GM21717 (cell line): ENCODE results near the gene TTC34.

Experiments used
- ATAC-seq: cut with Tn5 transposase; IDR thresholded peaks from one replicate; pipeline ENCODE4 v1.9.1; 2021; ENCODE audit warnings: mild to moderate bottlenecking, moderate library complexity; ENCODE audit not compliant: unreplicated experiment

Gene TTC34

GRCh38 chr1:2814511-2815075 is 13.1 kb upstream of the TTC34 start:
- ATAC-seq: no peak

GRCh38 chr1:2812939-2813653 is 11.6 kb upstream of the TTC34 start:
- ATAC-seq: no peak

DNA sequence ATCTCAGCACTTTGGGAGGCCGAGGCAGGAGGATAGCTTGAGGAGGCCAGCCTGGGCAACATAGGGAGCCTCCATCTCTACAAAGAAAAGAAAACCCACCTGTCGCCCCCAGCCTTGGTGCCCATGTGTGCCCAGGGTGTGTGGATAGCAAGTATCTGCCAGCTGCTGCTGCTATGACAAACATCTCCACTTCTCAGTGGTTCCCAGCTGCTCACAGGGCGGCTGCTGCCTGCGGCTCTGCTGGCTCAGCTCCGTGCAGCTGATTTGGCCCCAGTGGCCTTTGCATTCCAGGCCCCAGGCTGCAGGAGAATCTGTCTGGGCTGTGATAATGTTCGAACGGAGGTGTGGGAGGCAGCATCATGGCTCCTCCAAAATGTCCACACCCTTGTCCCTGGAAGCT is 10.6 kb upstream of the TTC34 start:
- no peak for ATAC-seq

GRCh38 chr1:2811533-2811918 is 10.0 kb upstream of the TTC34 start:
- ATAC-seq: no peak

DNA sequence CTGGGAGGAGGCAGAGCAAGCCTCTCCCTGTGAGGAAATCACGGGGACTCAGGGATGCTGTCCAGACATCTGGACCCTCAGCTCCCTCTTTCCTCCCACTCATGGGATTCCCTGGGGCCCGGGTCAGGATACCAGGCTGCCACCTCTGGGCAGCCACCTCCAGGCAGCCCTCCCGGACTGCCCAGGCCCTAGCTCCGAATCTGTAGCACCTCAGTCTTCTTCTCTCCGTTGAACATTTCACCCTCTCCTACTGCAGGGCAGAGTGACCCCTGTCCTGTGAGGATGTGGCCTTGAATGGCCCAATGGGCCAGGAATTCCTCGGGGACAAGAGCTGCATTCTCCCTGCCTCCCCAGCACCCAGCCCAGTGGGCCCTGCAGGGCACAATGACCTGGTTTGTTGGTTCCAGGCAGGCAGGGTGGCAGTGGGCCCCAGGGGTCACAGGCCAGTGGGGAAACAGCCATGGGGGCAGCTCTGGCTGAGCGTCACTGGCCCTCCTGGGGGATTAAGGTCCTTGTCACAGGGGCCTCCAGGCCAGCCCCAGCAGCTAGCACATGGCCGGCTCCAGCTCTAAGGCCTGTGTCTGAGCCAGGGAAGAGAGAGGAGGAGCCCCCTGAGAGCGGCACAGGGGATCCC is 9.5 kb upstream of the TTC34 start:
- ATAC-seq: no peak

DNA sequence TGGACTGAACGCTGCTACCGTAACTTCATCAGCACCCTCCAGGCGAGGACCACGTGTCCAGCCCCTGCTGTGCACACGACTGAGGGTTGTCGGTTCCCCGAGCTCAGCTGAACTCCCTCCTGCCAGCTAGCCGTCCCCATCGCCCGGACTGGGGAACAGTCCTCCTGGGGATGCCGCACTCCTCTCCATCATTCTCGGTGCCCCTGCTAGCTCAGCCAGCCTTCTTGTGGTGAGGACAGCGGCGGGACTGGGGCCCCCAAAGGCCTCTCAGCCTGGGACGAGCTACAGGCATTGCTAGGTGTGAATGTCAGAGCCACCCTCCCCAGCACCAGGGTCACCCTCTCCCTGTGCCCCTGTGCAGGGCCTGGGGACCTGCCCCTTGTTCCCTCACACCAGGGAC is 8.8 kb upstream of the TTC34 start:
- ATAC-seq: no peak

GRCh38 chr1:2809656-2810055 is 8.2 kb upstream of the TTC34 start:
- ATAC-seq: no peak

DNA sequence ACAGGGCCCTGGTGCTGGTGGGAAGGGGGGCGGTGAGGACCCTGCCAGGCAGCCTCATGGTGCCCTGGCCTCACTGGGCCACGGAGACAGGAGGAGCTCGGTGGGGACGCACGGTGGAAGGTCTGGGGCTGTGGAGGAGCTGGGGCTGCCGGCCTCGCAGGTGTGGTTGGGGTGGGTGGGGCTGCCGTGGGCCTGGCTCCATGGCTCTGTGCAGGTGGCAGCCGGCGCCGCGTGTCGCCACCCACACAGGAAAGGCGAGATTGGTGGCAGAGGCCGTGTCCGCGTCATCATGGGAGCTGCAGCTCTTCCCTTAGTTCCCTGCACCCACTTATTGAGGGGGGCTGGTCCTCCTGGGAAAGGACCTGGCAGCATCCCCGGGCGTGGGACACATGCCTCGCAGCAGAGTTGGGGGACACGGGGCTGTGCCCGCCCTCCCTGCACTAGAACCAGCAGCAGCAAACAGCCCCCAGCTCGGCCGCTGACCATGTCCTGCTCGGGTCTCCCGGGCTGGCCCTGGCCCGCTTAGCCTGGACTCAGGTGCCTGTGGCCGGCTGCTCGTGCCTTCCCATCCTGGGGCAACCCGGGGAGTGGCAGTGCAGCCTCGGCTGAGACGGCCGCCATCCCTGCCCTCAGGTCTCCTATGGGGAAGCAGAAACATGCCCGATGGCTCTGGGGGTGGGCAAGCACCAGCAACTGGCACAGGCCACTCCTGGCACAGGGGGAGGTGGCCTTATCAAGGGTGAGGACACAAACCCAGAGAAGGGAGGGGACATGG is 7.5 kb upstream of the TTC34 start:
- no peak for ATAC-seq

- ATAC-seq: no peak
Observed at GRCh38 chr1:2808386-2808705, 6.9 kb upstream of the TTC34 start.

DNA sequence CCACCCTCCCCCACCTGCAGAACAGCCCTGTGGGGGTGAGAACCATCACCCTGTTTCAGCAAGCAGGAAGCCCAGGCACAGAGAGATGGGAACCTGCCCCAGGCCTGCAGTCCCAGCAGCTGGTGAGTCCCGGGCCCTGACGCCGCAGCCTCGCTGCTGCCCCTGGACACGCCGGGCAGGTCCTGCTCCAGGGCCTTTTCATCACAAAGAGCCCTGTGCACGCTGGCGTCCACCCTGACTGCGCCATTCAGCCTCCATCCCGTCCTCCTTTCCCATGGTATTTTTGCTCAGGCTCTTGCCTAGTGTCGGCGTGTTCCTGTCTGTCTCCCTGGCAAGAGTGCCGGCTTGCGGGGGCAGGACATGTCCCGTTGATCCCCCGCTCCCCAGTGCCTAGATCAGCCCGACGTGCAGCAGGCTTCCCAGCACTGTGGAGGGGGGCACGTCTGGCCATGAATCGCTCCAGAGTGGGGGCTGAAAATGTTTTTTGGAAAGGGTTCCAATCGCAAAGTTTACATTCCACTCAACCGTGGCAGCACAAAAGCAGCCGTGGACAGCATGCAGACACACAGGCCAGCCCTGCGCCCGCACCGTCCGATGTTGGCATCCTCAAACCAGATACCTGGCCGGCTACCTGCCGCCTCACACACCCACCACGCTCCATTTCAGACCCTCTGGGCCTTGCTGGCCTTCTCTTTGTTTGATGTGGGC is 6.3 kb upstream of the TTC34 start:
- ATAC-seq: no peak

DNA sequence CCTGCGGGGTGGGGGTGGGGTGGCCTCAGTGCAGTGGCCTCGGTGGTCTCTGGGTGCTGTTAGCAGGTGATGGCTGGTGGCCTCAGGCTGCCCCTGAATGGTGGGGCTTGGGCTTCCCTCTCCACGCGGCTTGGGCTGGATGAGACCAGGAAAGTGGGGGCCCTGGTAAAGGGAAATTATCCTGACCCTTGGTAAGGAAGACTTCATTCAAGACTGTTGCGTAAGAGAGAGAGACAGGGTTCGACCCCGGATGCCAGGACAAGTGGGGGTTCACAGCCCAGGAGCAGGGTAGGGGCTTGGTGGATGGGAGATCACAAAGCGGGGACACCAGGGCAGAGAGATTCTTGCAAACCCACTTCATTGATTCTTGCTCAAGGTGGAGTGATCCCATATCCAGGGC is 5.5 kb upstream of the TTC34 start:
- no peak for ATAC-seq

DNA sequence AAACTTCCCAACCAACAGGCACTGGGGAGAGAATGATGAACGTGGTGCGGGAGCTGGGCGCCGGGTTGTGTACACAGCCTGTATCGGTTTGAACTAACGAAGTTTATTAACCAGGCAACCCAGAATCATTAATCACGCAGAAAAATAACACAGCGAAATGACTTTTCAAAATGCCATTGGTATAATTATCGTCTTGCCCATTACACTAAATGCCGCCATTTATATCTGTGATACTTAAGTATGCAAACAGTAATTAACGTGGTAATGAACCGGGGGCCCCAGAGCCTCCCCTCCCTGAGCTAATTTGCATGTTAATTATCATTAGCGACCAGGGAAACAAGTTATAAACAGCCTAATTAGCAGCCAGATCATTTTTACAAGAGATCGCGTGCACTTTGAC is 5.1 kb upstream of the TTC34 start:
- ATAC-seq: no peak

DNA sequence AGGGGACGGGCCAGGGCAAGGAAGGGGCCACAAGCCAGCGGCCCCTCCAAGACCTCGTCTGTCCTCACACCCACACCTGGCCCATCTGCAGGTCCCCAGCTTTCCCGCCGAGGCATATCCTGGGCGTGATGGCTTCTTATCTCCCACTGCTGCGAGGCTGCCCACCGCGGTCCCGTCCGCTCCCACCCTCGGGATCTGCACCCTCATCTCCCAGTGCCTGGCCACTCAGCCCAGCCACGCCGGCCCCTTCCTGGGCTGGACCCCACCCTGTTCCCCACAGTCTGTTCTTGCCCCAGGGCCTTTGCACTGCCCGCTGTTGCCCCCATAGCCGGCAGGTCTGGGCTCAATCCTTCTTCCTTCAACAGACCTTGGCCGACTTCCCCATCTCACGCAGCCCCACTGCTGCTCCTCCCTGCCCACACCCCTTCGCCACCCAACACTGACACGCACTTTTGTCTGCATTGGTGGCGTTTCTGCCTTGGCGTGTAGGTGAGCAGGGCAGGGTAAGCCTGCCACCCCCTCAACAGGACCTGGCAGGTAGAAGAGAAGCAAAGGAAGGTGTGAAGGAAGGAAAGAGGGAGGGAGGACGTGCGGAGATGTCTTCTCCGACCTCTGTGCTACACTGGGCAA is 4.4 kb upstream of the TTC34 start:
- ATAC-seq: no peak

- no peak for ATAC-seq
Observed at GRCh38 chr1:2804628-2805351, 3.3 kb upstream of the TTC34 start.

DNA sequence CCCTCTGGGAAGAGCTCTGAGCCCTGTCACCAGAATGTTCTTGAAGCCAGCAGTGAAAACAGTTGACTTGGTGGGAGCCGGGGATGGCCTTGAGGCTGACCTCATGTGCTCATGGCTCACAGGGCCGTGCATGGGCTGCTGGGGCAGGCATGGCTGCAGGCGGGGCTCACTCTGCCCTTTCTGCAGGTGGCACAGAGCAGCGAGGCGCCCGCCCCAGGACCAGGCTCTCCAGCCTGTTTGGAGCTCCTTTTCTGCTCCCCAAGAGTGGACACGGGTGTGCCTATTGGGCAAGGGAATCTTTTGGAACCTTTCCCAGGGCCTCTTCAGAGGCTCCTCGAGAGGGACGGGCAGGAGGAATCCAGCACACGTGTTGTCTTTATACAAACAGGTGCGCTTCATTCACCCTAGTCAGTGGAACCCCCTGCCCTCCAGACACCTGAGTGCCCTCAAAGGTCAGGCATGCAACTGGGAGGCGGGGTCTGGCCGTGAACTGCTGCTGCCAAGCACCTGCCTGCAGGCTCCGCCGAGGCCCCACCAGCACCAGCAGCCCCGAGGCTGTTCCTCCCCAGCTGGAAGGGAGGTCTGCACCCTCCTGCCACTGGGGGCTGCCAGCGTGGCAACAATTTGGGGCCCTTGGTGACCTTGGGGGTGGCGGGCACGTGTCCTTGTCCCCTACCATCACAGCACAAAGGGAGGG is 2.6 kb upstream of the TTC34 start:
- no peak for ATAC-seq

- ATAC-seq: no peak
Observed at GRCh38 chr1:2803086-2803930, 1.8 kb upstream of the TTC34 start.

- no peak for ATAC-seq
Observed at GRCh38 chr1:2802421-2802961, 998 bp upstream of the TTC34 start.

DNA sequence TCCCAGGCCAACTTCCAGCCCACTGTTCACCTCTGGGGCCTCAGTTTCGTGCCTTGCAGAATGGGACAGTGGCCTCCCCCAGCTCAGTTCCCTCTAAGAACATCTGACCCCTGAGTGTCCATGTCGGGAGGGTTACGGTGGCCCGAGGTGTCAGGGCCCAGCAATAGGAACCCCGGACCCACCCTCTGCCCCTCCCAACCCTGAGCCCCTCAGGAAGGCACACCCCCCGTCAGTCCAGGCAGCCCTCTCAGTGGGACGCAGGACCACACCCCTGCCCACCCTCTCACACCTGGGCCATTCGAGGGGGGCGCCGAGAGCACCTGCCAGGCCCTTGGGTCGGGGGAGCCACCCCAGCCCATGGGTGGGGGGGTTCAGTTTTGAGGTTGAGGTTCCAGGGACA is 447 bp downstream of the TTC34 start:
- ATAC-seq: no peak
